NOMO-1 (cell line): ENCODE measurements around the gene KCNN4.

ENCODE experiments used
- DNase-seq, 2 experiments: peaks; one replicate each; lab custom pipeline; 2025; ENCODE audit not compliant: unreplicated experiment in 2 of 2; lab: John Stamatoyannopoulos, UW

The KCNN4 gene

GRCh38 chr19:43721469-43722048 lies 59.2 kb downstream of the KCNN4 start:
- DNase-seq: no peak

DNA sequence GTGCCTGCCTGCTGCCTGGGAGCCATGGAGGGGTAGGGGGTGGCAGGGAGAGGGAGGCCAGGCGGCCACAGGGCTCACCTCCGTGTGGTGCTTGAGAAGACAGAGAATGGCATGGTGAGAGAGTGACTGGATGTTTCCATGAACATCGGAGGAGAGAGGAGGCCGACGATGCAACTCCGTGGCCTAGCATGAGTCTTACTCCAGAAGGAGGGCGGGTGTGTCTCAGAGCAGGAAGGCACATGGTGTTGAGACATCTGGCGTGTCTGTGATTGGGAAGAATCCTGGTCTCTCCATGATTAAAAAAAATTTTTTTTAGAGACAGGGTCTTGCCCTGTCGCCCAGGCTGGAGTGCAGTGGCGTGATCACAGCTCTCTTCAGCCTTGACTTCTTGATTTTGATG lies 59.8 kb downstream of the KCNN4 start:
- DNase-seq: no peak

- no peak for DNase-seq
Observed at GRCh38 chr19:43719918-43720317, 60.9 kb downstream of the KCNN4 start.

GRCh38 chr19:43719378-43719868 lies 61.4 kb downstream of the KCNN4 start:
- no peak for DNase-seq

- no peak for DNase-seq
Observed at GRCh38 chr19:43718627-43719377, 62.0 kb downstream of the KCNN4 start.
